Lower lobe of right lung (tissue), 2 donors: Measurements from ENCODE around the gene CACNA2D1. TPM values are rescaled to one million over a fixed set of nuclear protein-coding genes. Genes with fewer than 3 reads are reported as not detected.

Source experiments
- ATAC-seq, 2 donors: fragments of 200-7000 bp; cut with Tn5 transposase; one replicate each; pipeline ENCODE4 v1.9.1; 2020 to 2022; ENCODE audit warnings: mild to moderate bottlenecking in 2 of 2, moderate library complexity in 2 of 2
- DNase-seq: peaks from one replicate; pipeline ENCODE4 v3.0.0-alpha.2; 2020
- H3K27ac ChIP-seq: fragments of 200-600 bp; one replicate; pipeline ENCODE4 v1.8.0; 2022
- H3K27me3 ChIP-seq: fragments of 200-600 bp; one replicate; pipeline ENCODE4 v1.8.0; 2022; ENCODE audit warnings: low read depth
- H3K36me3 ChIP-seq: fragments of 200-600 bp; one replicate; pipeline ENCODE4 v1.8.0; 2022; ENCODE audit warnings: mild to moderate bottlenecking
- H3K4me1 ChIP-seq: fragments of 200-600 bp; one replicate; pipeline ENCODE4 v1.8.0; 2022
- H3K4me3 ChIP-seq: fragments of 200-600 bp; one replicate; pipeline ENCODE4 v1.8.0; 2022; ENCODE audit warnings: mild to moderate bottlenecking
- H3K9me3 ChIP-seq: fragments of 200-600 bp; one replicate; pipeline ENCODE4 v1.8.0; 2022
- CTCF ChIP-seq: fragments of 200-600 bp; IDR thresholded peaks from one replicate; pipeline ENCODE4 v1.8.0; 2022; ENCODE audit warnings: antibody characterized with exemption, mild to moderate bottlenecking
- intact Hi-C: fragments of 100-400 bp; cut with DNase I; formaldehyde crosslinking; loops from one replicate; pipeline ENCODE4 v1.11.0; 2022
- total RNA-seq: library from RNA; stranded (reverse); fragmentation: NEBNext Ultra II Directional; extraction: Animal tissue kit (Norgen Biotek cat#: 25700); gene quantifications from one replicate; pipeline ENCODE4 v1.2.1, GENCODE V29; 2021
- donor health status: DM: no; HTN: yes; CAD: no; lungs with severe emphysema.

CACNA2D1 gene
- total RNA-seq, 1 donor from 2014 or later = 12.5 TPM

- no peak overlapping the region for H3K27ac ChIP-seq
- DNase-seq = no peak
- H3K4me3 ChIP-seq = no peak overlapping the region
- intact Hi-C loops = no loop called here
- no peaks in the 10 kb centered on the region for H3K9me3 ChIP-seq
- no peaks in the 10 kb centered on the region for H3K36me3 ChIP-seq
- TF ChIP-seq CTCF = no peak
- no peaks in the 10 kb centered on the region for H3K27me3 ChIP-seq
- no peaks in the 10 kb centered on the region for H3K4me1 ChIP-seq
- no peak for ATAC-seq
These were observed 79.5 kb downstream of the CACNA2D1 start for GRCh38 chr7:82364048-82364447.

- Histone ChIP-seq H3K36me3 (no peaks in the 10 kb centered on the region), H3K27me3 (no peaks in the 10 kb centered on the region), H3K4me3 (no peak overlapping the region), H3K27ac (no peak overlapping the region), H3K9me3 (no peaks in the 10 kb centered on the region), H3K4me1 (no peaks in the 10 kb centered on the region)
- intact Hi-C loops = no loop called here
- ATAC-seq = no peak
- DNase-seq = no peak
- TF ChIP-seq CTCF = no peak
These were observed 81.4 kb downstream of the CACNA2D1 start for GRCh38 chr7:82362129-82362706.

- no peak for ATAC-seq
- no peaks in the 10 kb centered on the region for H3K9me3 ChIP-seq
- intact Hi-C loops = no loop called here
These were observed 82.8 kb downstream of the CACNA2D1 start for GRCh38 chr7:82360591-82361368.

GRCh38 chr7:82359426-82359825 lies 84.2 kb downstream of the CACNA2D1 start:
- DNase-seq (no peak), ATAC-seq (no peak)
- no peaks in the 10 kb centered on the region for H3K9me3 ChIP-seq
- no peak overlapping the region for H3K4me3 ChIP-seq
- H3K27ac ChIP-seq = no peak overlapping the region
- no peak for TF ChIP-seq CTCF
- H3K36me3 ChIP-seq = no peaks in the 10 kb centered on the region
- intact Hi-C loops = no loop called here
- H3K27me3 ChIP-seq = no peaks in the 10 kb centered on the region
- no peaks in the 10 kb centered on the region for H3K4me1 ChIP-seq

More at GRCh38 chr7:82360591-82361368, 82.8 kb downstream of the CACNA2D1 start:
- no peaks in the 10 kb centered on the region for H3K27me3 ChIP-seq
- H3K27ac ChIP-seq = no peak overlapping the region
- DNase-seq = no peak
- no peaks in the 10 kb centered on the region for H3K36me3 ChIP-seq
- no peak overlapping the region for H3K4me3 ChIP-seq
- no peaks in the 10 kb centered on the region for H3K4me1 ChIP-seq
- TF ChIP-seq CTCF = no peak

- H3K4me3 ChIP-seq = no peak overlapping the region
- TF ChIP-seq CTCF = no peak
- H3K4me1 ChIP-seq = no peaks in the 10 kb centered on the region
- no peaks in the 10 kb centered on the region for H3K36me3 ChIP-seq
- intact Hi-C loops = no loop called here
- H3K9me3 ChIP-seq = no peaks in the 10 kb centered on the region
- no peaks in the 10 kb centered on the region for H3K27me3 ChIP-seq
- DNase-seq = no peak
- ATAC-seq = no peak
- H3K27ac ChIP-seq = no peak overlapping the region
These were observed 84.7 kb downstream of the CACNA2D1 start for GRCh38 chr7:82358923-82359322.
